HG02759 (cell line): ENCODE results near the gene TPT1.
"Not testable (repeated sequence)": the region's sequence is repeated elsewhere in the genome, so short reads cannot be mapped to it uniquely, and the experiment has no call there.

Source experiments
- ATAC-seq: cut with Tn5 transposase; IDR thresholded peaks from one replicate; pipeline ENCODE4 v1.9.1; 2021; ENCODE audit warnings: mild to moderate bottlenecking, moderate library complexity; ENCODE audit not compliant: unreplicated experiment

The TPT1 gene

GRCh38 chr13:45368005-45368404 is 27.0 kb upstream of the TPT1 start:
- ATAC-seq = no peak

- peak; percentile 94 for ATAC-seq
Observed at GRCh38 chr13:45367358-45367757, 26.4 kb upstream of the TPT1 start.

- no peak for ATAC-seq
Observed at GRCh38 chr13:45365558-45365885, 24.5 kb upstream of the TPT1 start.

GRCh38 chr13:45364876-45365557 is 24.0 kb upstream of the TPT1 start:
- ATAC-seq = no peak

GRCh38 chr13:45362939-45363338 is 22.0 kb upstream of the TPT1 start:
- ATAC-seq = no peak

GRCh38 chr13:45361596-45362206 is 20.7 kb upstream of the TPT1 start:
- no peak for ATAC-seq

- no peak for ATAC-seq
Observed at GRCh38 chr13:45356966-45357672, 16.1 kb upstream of the TPT1 start.

- no peak for ATAC-seq
Observed at GRCh38 chr13:45353895-45354294, 12.9 kb upstream of the TPT1 start.

GRCh38 chr13:45352031-45352430 is 11.0 kb upstream of the TPT1 start:
- ATAC-seq = no peak

- no peak for ATAC-seq
Observed at GRCh38 chr13:45350152-45350551, 9.2 kb upstream of the TPT1 start.

- ATAC-seq = no peak
Observed at GRCh38 chr13:45349438-45349837, 8.5 kb upstream of the TPT1 start.

- ATAC-seq = not testable (repeated sequence)
Observed at GRCh38 chr13:45344064-45344463, 3.1 kb upstream of the TPT1 start.

- ATAC-seq = not testable (repeated sequence)
Observed at GRCh38 chr13:45343102-45343501, 2.1 kb upstream of the TPT1 start.

- ATAC-seq = not testable (repeated sequence)
Observed at GRCh38 chr13:45342668-45343067, 1.7 kb upstream of the TPT1 start.

GRCh38 chr13:45341799-45342500 is 967 bp upstream of the TPT1 start:
- ATAC-seq = no peak

- peak; percentile 37 for ATAC-seq
Observed at GRCh38 chr13:45340422-45341033, 455 bp downstream of the TPT1 start.

GRCh38 chr13:45339867-45340266 is 1.1 kb downstream of the TPT1 start:
- no peak for ATAC-seq

- ATAC-seq = no peak
Observed at GRCh38 chr13:45339399-45339798, 1.6 kb downstream of the TPT1 start.

- no peak for ATAC-seq
Observed at GRCh38 chr13:45337803-45338202, 3.2 kb downstream of the TPT1 start.

- no peak for ATAC-seq
Observed at GRCh38 chr13:45337395-45337794, 3.6 kb downstream of the TPT1 start.
